GM23338 (cell line): ENCODE results near the gene CLDN19. TPM values are rescaled to one million over a fixed set of nuclear protein-coding genes. Genes with fewer than 3 reads are reported as not detected.

Experiments used
- ATAC-seq: fragments of 200-7000 bp; cut with Tn5 transposase; 3 replicates; pipeline ENCODE4 v1.9.1; 2020
- DNase-seq: peaks from one replicate; pipeline ENCODE4 v3.0.0-alpha.2; 2015; ENCODE audit warnings: low spot score
- H2AFZ ChIP-seq: fragments of 200-600 bp; sonication (generic); 2 replicates; pipeline ENCODE4 v1.8.0; 2016; ENCODE audit warnings: antibody characterized with exemption, mild to moderate bottlenecking, moderate library complexity
- H3F3A ChIP-seq: fragments of 200-600 bp; sonication (generic); replicated peaks from 2 replicates; pipeline ENCODE4 v1.8.0; 2017; ENCODE audit warnings: antibody characterized with exemption, mixed run types, low read depth
- H3K27ac ChIP-seq: fragments of 200-600 bp; sonication (generic); 2 replicates; pipeline ENCODE4 v1.6.1; 2016; ENCODE audit warnings: low read depth
- H3K27me3 ChIP-seq: fragments of 200-600 bp; sonication (generic); 2 replicates; pipeline ENCODE4 v1.8.0; 2016; ENCODE audit warnings: mild to moderate bottlenecking, mixed run types, moderate library complexity; ENCODE audit not compliant: insufficient read depth
- H3K36me3 ChIP-seq: fragments of 200-600 bp; sonication (generic); 2 replicates; pipeline ENCODE4 v1.8.0; 2016; ENCODE audit warnings: mild to moderate bottlenecking; ENCODE audit not compliant: insufficient read depth
- H3K4me1 ChIP-seq: fragments of 200-600 bp; sonication (generic); 2 replicates; pipeline ENCODE4 v1.8.0; 2016; ENCODE audit warnings: mild to moderate bottlenecking, moderate library complexity; ENCODE audit not compliant: insufficient read depth
- H3K4me2 ChIP-seq: fragments of 200-600 bp; sonication (generic); 2 replicates; pipeline ENCODE4 v1.7.1; 2017; ENCODE audit warnings: mixed run types
- H3K4me3 ChIP-seq: fragments of 200-600 bp; sonication (generic); 2 replicates; pipeline ENCODE4 v1.6.1; 2016; ENCODE audit warnings: mixed run types
- H3K79me2 ChIP-seq: fragments of 200-600 bp; sonication (generic); replicated peaks from 2 replicates; pipeline ENCODE4 v1.8.0; 2017; ENCODE audit warnings: mild to moderate bottlenecking; ENCODE audit not compliant: insufficient read depth
- H3K9me2 ChIP-seq: fragments of 200-600 bp; sonication (generic); 2 replicates; pipeline ENCODE4 v1.8.0; 2017; ENCODE audit not compliant: insufficient read depth
- H4K20me1 ChIP-seq: fragments of 200-600 bp; sonication (generic); replicated peaks from 2 replicates; pipeline ENCODE4 v1.8.0; 2017; ENCODE audit warnings: mild to moderate bottlenecking; ENCODE audit not compliant: insufficient read depth
- H3K27ac Mint-ChIP-seq: 2 replicates; pipeline ENCODE4 v1.8.0; 2020; ENCODE audit warnings: inconsistent platforms, mild to moderate bottlenecking, moderate library complexity, mixed read lengths
- H3K27me3 Mint-ChIP-seq: 3 replicates; pipeline ENCODE4 v1.8.0; 2022; ENCODE audit warnings: low read depth, mild to moderate bottlenecking, moderate library complexity, mixed read lengths, inconsistent platforms; ENCODE audit not compliant: insufficient read depth, poor library complexity
- H3K36me3 Mint-ChIP-seq: 3 replicates; pipeline ENCODE4 v1.8.0; 2021; ENCODE audit warnings: low read depth, mild to moderate bottlenecking, inconsistent platforms, moderate library complexity, mixed read lengths
- H3K4me1 Mint-ChIP-seq: 3 replicates; pipeline ENCODE4 v1.8.0; 2020; ENCODE audit warnings: mild to moderate bottlenecking, inconsistent platforms, mixed read lengths
- H3K4me3 Mint-ChIP-seq: 3 replicates; pipeline ENCODE4 v1.8.0; 2021; ENCODE audit warnings: moderate library complexity, mild to moderate bottlenecking, inconsistent platforms, mixed read lengths
- H3K9me3 Mint-ChIP-seq: 3 replicates; pipeline ENCODE4 v1.8.0; 2020; ENCODE audit warnings: moderate library complexity, mild to moderate bottlenecking, inconsistent platforms, mixed read lengths
- CREB1 ChIP-seq: fragments of 250-450 bp; sonication (Bioruptor Pico); IDR thresholded peaks from 2 replicates; pipeline ENCODE4 v1.5.0; 2020; ENCODE audit warnings: low read depth, mild to moderate bottlenecking, moderate library complexity
- EZH2 ChIP-seq: fragments of 200-600 bp; sonication (generic); IDR thresholded peaks from one replicate; pipeline ENCODE4 v1.8.0; 2017; ENCODE audit warnings: antibody characterized with exemption, mild to moderate bottlenecking, low read depth; ENCODE audit not compliant: unreplicated experiment
- JUNB ChIP-seq: IDR thresholded peaks from one replicate; pipeline ENCODE4 v1.6.1; 2016; ENCODE audit warnings: antibody characterized with exemption; ENCODE audit not compliant: unreplicated experiment
- NANOG ChIP-seq: IDR thresholded peaks from 2 replicates; pipeline ENCODE4 v1.6.1; 2016; ENCODE audit warnings: antibody characterized with exemption, borderline replicate concordance
- POLR2AphosphoS5 ChIP-seq: IDR thresholded peaks from 2 replicates; pipeline ENCODE4 v1.6.1; 2016; ENCODE audit warnings: antibody characterized with exemption, low read depth
- STAT1 ChIP-seq: IDR thresholded peaks from one replicate; pipeline ENCODE4 v1.6.1; 2016; ENCODE audit warnings: antibody characterized with exemption; ENCODE audit not compliant: unreplicated experiment
- ZNF114 ChIP-seq: fragments of 250-450 bp; sonication (Bioruptor Pico); IDR thresholded peaks from 2 replicates; pipeline ENCODE4 v1.5.0; 2020; ENCODE audit warnings: mild to moderate bottlenecking, moderate library complexity
- ZNF331 ChIP-seq: fragments of 250-450 bp; sonication (Bioruptor Pico); IDR thresholded peaks from 2 replicates; pipeline ENCODE4 v1.5.0; 2020; ENCODE audit warnings: low read depth, mild to moderate bottlenecking, moderate library complexity
- polyA plus RNA-seq: library from polyadenylated mRNA; unstranded; fragments of >200 nt; fragmentation: Nextera tagmentation; extraction: Ambion mirVana; gene quantifications from 2 replicates; pipeline ENCODE4 v1.2.1, GENCODE V29; 2016
- total RNA-seq: library from RNA; depleted of rRNA; stranded (reverse); fragments of >200 nt; shearing (Covaris generic); gene quantifications from 2 replicates; pipeline ENCODE4 v1.2.3, GENCODE V29; 2014
- TF ChIP-seq, protein P1 (sequence below): fragments of 250-450 bp; sonication (Bioruptor Pico); IDR thresholded peaks from 2 replicates; pipeline ENCODE4 v1.5.0; 2020; ENCODE audit warnings: mild to moderate bottlenecking, moderate library complexity
- TF ChIP-seq, protein P2 (sequence below): IDR thresholded peaks from one replicate; pipeline ENCODE4 v1.6.1; 2018; ENCODE audit warnings: antibody characterized with exemption; ENCODE audit not compliant: unreplicated experiment
- TF ChIP-seq, protein P3 (sequence below): IDR thresholded peaks from 2 replicates; pipeline ENCODE4 v1.6.1; 2016; ENCODE audit warnings: antibody characterized with exemption

Gene CLDN19
- total and polyA plus RNA-seq, 2 experiments from 2014 or later = 2.6 to 12.8 TPM

DNA sequence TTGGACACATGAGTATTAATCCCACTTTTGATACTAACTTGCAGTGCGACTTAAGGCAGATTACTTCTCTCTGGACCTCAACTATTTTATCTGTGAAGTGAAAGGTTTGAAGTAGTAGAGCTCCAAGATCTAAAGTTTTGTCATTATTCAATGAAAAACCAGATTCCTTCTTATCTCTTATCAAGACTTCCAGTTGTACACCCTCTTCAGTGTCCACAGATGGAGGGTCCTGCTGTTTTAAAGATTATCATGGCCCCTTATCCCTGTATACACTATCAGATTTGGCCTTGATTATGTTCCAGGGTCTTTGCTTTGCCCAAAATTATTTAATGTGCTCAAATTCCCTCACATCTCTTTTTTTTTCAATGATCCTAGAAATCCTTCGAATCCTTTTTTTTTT is 28.1 kb upstream of the CLDN19 start:
- H4K20me1 ChIP-seq = peaks cover 8% of the 10 kb centered on the region; the same call in 1 of the 2 replicates
- H3K27me3 ChIP-seq = no peaks in the 10 kb centered on the region
- Mint-ChIP-seq H3K9me3 (no peaks in the 10 kb centered on the region; the same call in 2 of the 3 replicates), H3K4me3 (no peak overlapping the region; the same call in 2 of the 3 replicates), H3K4me1 (peaks cover 14% of the 10 kb centered on the region), H3K27ac (no peak overlapping the region), H3K36me3 (peaks cover 24% of the 10 kb centered on the region), H3K27me3 (peaks cover 15% of the 10 kb centered on the region)
- H3K36me3 ChIP-seq = no peaks in the 10 kb centered on the region; the same call in 1 of the 2 replicates
- H3K9me2 ChIP-seq = no peaks in the 10 kb centered on the region
- ATAC-seq (no peak), DNase-seq (no peak)
- no peaks in the 10 kb centered on the region for H3F3A ChIP-seq
- H2AFZ ChIP-seq = no peak overlapping the region
- H3K4me2 ChIP-seq = peak overlapping the region; percentile 81
- TF ChIP-seq ZNF114 (CRISPR knock-in tag) (no peak), JUNB (no peak), EZH2 (no peak), NANOG (no peak), STAT1 (no peak), CREB1 (CRISPR knock-in tag) (no peak), ZNF331 (no peak), POLR2AphosphoS5 (no peak)
- TF ChIP-seq, protein P1, sequence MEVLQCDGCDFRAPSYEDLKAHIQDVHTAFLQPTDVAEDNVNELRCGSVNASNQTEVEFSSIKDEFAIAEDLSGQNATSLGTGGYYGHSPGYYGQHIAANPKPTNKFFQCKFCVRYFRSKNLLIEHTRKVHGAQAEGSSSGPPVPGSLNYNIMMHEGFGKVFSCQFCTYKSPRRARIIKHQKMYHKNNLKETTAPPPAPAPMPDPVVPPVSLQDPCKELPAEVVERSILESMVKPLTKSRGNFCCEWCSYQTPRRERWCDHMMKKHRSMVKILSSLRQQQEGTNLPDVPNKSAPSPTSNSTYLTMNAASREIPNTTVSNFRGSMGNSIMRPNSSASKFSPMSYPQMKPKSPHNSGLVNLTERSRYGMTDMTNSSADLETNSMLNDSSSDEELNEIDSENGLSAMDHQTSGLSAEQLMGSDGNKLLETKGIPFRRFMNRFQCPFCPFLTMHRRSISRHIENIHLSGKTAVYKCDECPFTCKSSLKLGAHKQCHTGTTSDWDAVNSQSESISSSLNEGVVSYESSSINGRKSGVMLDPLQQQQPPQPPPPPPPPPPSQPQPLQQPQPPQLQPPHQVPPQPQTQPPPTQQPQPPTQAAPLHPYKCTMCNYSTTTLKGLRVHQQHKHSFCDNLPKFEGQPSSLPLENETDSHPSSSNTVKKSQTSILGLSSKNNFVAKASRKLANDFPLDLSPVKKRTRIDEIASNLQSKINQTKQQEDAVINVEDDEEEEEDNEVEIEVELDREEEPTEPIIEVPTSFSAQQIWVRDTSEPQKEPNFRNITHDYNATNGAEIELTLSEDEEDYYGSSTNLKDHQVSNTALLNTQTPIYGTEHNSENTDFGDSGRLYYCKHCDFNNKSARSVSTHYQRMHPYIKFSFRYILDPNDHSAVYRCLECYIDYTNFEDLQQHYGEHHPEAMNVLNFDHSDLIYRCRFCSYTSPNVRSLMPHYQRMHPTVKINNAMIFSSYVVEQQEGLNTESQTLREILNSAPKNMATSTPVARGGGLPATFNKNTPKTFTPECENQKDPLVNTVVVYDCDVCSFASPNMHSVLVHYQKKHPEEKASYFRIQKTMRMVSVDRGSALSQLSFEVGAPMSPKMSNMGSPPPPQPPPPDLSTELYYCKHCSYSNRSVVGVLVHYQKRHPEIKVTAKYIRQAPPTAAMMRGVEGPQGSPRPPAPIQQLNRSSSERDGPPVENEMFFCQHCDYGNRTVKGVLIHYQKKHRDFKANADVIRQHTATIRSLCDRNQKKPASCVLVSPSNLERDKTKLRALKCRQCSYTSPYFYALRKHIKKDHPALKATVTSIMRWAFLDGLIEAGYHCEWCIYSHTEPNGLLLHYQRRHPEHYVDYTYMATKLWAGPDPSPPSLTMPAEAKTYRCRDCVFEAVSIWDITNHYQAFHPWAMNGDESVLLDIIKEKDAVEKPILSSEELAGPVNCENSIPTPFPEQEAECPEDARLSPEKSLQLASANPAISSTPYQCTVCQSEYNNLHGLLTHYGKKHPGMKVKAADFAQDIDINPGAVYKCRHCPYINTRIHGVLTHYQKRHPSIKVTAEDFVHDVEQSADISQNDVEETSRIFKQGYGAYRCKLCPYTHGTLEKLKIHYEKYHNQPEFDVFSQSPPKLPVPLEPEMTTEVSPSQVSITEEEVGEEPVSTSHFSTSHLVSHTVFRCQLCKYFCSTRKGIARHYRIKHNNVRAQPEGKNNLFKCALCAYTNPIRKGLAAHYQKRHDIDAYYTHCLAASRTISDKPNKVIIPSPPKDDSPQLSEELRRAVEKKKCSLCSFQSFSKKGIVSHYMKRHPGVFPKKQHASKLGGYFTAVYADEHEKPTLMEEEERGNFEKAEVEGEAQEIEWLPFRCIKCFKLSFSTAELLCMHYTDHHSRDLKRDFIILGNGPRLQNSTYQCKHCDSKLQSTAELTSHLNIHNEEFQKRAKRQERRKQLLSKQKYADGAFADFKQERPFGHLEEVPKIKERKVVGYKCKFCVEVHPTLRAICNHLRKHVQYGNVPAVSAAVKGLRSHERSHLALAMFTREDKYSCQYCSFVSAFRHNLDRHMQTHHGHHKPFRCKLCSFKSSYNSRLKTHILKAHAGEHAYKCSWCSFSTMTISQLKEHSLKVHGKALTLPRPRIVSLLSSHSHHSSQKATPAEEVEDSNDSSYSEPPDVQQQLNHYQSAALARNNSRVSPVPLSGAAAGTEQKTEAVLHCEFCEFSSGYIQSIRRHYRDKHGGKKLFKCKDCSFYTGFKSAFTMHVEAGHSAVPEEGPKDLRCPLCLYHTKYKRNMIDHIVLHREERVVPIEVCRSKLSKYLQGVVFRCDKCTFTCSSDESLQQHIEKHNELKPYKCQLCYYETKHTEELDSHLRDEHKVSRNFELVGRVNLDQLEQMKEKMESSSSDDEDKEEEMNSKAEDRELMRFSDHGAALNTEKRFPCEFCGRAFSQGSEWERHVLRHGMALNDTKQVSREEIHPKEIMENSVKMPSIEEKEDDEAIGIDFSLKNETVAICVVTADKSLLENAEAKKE (CRISPR knock-in tag) = no peak
- TF ChIP-seq, protein P2, sequence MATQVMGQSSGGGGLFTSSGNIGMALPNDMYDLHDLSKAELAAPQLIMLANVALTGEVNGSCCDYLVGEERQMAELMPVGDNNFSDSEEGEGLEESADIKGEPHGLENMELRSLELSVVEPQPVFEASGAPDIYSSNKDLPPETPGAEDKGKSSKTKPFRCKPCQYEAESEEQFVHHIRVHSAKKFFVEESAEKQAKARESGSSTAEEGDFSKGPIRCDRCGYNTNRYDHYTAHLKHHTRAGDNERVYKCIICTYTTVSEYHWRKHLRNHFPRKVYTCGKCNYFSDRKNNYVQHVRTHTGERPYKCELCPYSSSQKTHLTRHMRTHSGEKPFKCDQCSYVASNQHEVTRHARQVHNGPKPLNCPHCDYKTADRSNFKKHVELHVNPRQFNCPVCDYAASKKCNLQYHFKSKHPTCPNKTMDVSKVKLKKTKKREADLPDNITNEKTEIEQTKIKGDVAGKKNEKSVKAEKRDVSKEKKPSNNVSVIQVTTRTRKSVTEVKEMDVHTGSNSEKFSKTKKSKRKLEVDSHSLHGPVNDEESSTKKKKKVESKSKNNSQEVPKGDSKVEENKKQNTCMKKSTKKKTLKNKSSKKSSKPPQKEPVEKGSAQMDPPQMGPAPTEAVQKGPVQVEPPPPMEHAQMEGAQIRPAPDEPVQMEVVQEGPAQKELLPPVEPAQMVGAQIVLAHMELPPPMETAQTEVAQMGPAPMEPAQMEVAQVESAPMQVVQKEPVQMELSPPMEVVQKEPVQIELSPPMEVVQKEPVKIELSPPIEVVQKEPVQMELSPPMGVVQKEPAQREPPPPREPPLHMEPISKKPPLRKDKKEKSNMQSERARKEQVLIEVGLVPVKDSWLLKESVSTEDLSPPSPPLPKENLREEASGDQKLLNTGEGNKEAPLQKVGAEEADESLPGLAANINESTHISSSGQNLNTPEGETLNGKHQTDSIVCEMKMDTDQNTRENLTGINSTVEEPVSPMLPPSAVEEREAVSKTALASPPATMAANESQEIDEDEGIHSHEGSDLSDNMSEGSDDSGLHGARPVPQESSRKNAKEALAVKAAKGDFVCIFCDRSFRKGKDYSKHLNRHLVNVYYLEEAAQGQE = no peak
- TF ChIP-seq, protein P3, sequence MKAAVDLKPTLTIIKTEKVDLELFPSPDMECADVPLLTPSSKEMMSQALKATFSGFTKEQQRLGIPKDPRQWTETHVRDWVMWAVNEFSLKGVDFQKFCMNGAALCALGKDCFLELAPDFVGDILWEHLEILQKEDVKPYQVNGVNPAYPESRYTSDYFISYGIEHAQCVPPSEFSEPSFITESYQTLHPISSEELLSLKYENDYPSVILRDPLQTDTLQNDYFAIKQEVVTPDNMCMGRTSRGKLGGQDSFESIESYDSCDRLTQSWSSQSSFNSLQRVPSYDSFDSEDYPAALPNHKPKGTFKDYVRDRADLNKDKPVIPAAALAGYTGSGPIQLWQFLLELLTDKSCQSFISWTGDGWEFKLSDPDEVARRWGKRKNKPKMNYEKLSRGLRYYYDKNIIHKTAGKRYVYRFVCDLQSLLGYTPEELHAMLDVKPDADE = no peak
- H3K27ac ChIP-seq = no peak overlapping the region
- peak overlapping the region; percentile 92 for H3K4me3 ChIP-seq
- peaks cover 75% of the 10 kb centered on the region for H3K79me2 ChIP-seq
- H3K4me1 ChIP-seq = peaks cover 36% of the 10 kb centered on the region
